HG02852 (cell line): ENCODE results near the gene CCT2.
"Not testable (repeated sequence)": the region's sequence is repeated elsewhere in the genome, so short reads cannot be mapped to it uniquely, and the experiment has no call there.

Experiments
- ATAC-seq: cut with Tn5 transposase; IDR thresholded peaks from one replicate; pipeline ENCODE4 v1.9.1; 2021; ENCODE audit warnings: mild to moderate bottlenecking, moderate library complexity; ENCODE audit not compliant: unreplicated experiment

CCT2 gene

DNA sequence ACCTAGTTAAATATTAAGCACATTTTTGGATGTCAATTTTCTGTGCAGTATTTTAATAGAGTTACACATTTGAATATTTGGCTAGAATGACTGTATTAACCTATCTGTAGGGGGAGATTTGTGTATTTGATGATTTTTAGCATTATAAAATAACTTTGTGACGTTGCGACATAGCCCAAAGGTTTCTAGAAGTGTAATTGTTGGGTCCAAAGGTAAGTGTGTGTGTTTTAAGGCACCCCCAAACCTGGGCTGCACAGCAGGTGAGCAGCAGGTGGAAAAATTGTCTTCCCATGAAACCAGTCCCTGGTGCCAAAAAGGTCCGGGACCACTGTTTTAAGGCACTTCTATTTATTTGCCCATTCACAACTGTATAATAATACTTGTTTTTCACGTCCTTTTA, 3.3 kb downstream of the CCT2 start:
- ATAC-seq = no peak

DNA sequence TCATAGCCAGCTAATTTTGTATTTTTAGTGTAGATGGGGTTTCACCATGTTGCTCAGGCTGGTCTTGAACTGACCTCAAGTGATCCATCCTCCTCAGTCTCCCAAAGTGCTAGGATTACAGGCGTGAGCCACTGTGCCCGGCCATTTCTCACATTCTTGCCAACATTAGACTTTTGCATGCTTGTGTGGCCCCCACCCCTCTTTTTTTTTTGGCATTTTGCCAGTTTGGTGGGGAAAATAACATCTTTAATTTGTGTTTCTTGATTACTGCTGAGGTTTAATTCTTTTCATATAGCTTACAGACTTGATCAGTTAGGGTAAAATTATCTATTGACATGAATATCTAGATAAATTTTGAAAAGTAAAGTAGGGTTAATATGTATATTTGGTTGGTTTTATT, 3.8 kb downstream of the CCT2 start:
- ATAC-seq = no peak

DNA sequence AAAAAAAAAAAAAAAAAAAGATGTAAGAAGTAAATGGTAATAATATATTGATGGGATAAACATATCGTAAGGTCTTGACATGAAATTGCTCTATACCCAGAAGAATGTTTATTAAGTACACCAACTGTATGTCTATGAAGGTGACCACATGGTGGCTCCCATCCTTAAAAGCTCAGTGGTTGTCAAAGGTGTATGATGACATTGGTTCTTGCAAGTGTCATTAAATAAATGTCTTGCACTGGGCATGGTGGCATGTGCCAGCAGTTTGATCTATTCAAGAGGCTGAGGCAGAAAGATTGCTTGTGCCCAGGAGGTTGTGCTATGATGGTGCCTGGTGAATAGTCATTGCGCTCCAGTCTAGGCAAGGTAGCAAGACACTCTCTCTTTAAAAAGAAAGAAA, 10.4 kb downstream of the CCT2 start:
- no peak for ATAC-seq

DNA sequence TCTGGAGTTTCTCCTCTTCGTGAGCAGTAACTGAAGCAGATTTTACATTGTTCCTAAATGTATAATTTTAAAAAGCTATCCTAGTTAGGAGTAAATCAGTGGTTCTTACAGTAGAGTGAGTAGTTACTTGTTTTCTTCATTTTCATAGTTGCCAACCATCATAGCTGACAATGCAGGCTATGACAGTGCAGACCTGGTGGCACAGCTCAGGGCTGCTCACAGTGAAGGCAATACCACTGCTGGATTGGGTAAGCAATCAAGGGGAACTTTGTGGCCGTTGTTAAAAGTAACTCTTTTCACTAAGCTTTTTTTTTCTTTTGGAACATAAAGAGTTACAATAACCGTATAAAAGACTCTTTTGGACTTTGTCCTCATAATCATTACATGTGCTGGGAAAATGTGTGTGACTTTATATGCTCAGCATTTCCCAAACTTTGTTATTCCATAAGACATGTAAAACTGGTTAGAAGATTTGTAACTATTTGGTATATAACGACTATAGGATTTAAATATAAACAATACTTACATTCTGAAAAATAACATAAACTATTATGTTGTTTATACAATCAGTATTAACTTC, 13.0 kb downstream of the CCT2 start:
- ATAC-seq = no peak

DNA sequence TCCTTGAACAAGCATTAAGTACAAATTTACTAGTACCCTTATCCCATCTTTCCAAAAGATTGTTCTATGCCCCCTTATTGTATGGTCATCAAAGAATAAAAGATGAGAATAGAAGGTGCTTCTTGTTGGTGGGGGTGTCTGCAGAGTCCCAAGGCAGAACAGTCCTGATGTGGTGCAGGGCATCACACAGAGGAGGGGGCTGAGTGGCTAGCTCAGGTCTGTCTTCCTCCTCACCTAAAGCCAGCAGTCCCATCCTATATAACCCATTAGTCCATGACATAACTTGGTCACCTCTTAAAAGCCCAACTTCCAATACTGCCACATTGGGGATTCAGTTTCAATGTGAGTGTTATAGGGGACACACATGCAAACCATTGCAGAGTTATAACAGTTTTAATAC, 15.5 kb downstream of the CCT2 start:
- no peak for ATAC-seq

DNA sequence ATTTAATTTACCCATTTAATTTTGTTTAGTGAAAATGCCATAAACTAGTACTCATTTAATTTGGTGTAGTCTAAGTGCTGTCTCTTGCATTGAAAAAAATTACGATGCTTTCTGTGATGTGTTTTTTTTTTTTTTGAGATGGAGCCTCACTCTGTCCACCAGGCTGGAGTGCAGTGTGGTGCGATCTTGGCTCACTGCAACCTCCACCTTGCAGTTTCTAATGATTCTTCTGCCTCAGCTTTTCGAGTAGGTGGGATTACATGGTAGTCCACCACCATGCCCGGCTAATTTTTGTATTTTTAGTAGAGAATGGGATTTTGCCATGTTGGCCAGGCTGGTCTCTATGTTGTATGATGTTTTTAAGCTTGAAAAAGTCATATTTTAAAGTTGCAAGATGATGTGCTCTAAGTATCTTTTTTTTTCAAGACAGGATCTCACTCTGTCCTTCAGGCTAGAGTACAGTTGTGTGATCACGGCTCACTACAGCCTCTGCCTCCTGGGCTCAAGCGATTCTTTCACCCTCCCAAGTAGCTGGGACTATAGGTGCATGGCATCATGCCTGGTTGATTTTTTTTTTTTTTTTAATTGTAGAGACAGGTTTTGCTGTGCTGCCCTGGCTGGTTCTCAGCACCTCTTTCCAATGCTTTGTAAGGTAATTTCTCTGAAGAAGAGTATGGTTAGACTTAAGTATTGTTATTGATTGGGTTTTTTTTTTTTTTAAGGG, 16.9 kb downstream of the CCT2 start:
- no peak for ATAC-seq

DNA sequence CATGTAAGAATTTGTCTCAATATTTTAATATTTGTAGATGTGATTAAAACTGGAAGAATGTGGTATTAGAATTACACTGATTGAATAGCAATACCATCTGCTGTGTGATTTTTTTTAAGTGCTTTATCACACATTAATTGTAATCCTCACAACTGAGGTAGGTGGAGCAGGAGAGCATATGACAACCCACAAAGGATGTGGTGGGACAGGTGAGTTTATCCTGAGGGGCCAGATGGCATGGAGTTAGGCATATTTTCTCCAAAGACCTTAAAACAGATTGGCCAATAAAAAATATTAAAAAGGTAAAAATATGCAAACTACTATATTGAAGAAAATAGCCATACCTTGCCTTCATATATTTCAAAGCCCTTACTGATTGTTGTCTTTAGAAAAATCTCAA, 17.7 kb downstream of the CCT2 start:
- ATAC-seq = no peak

DNA sequence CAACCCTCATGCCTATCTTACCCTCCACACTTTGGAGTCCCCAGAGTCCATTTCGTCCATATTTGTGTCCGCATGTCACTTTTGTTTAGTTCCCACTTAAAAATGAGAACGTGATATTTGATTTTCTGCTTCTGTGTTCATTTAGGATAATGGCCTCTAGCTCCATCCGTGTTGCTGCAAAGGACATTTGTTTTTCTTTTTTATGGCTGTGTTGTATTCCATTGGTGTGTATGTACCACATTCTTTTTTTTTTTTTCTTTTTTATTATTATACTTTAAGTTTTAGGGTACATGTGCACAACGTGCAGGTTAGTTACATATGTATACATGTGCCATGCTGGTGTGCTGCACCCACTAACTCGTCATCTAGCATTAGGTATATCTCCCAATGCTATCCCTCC, 18.3 kb downstream of the CCT2 start:
- not testable (repeated sequence) for ATAC-seq

DNA sequence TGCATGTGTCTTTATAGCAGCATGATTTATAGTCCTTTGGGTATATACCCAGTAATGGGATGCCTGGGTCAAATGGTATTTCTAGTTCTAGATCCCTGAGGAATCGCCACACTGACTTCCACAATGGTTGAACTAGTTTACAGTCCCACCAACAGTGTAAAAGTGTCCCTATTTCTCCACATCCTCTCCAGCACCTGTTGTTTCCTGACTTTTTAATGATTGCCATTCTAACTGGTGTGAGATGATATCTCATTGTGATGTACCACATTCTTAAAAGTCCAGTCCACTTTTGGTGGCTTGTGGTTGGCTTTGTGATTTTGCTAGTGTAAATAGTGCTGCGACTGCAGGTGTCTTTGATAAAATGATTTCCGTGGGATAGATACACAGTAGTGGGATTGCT, 19.0 kb downstream of the CCT2 start:
- not testable (repeated sequence) for ATAC-seq

DNA sequence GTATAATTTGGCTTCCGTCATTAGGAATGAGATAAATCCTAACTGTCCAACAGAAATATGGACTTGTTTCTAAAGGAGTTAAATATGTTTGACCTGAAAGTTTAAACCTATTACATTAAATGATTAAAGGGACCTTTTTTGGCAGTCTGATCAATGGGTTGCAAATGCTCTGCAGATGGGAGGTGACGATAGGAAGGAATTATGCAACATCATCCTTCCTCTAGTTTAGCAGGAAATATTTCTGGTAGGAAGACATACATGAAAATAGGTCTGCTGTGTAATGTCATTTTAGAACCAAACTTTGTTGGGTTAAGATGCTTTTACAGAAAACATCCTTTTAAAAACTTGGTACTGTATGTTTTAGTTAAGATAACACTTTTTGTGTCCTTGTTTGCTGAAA, 22.9 kb downstream of the CCT2 start:
- ATAC-seq = no peak

DNA sequence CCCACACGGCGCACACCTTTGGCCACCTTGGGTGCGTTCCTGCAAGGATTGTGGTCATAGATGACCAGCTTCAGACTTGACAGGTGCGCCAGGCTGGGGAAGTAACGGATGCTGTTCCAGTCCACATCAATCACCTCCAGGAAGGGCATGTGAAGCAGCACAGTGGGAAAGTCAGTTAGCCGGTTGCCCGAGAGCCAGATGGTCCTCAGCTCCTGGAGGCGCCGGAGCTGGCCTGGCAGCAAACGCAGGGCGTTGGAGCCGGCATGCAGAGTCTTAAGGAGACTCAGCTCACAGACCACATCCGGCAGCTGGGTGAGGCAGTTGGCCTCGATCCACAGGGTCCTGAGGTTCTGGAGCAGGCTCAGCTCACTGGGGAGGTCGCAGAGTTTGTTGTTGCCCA, 24.9 kb downstream of the CCT2 start:
- ATAC-seq = no peak

DNA sequence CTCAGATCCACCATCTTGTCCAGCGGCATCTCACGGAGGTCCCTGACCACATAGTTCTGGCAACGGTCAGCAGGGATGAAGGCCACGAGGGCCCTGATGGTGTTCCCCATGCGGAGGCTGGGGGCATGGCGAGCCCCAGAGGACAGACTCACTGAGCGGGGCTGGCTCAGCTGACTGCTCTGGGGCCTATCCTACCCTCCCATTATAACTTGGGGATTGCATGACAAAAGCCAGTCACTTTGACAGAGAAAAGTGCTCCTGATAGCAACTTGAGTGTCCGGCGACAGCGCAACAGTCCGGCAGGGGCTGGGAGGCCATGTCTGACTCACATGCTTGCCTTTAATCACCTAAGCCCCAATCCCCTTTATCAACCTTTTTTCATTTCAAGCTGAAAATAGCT, 25.5 kb downstream of the CCT2 start, which contains the start of gene LRRC10:
LRRC10 (minus strand) TSS at position 179 of the 400 bp plus-strand sequence; CDS start at position 110, 69 bp downstream.
- ATAC-seq = no peak

DNA sequence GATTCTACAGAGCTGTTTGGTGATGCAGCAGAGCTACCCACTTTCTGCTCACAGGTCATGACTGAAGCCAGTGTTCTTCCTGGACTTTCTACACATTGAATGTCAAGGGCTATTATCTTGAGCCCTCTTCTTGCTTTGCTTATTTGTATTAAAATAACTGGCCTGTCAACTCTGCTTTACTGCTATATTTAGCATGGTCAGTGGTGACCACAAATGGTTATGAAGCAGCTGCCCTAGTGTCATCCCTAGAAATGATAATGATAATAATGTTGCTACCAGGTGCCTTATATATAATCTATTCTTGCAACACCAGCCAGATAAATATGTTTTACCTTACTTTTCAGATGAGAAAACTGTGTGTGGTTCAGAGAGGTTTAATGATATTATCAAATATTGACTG, 28.1 kb downstream of the CCT2 start:
- no peak for ATAC-seq

DNA sequence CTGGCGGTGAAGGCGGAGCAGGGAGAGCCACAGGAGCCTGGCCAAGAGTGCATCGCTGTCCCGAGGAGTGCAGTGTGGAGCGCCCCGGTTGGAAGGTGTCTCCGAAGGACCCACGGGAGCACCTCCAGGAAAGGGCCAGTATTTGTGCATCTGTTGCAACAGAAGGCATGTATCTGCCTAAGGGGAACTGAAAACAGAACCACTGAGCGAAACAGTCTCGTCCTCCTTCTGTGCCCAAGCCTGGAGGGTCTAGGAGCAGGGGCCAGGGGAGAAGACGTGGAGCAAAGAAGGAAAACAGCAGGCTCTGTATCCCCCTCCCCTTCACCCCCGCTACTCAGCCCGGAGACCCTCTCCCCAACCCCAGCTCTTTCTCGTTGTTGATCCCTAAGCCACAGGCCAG, 30.8 kb downstream of the CCT2 start:
- no peak for ATAC-seq

DNA sequence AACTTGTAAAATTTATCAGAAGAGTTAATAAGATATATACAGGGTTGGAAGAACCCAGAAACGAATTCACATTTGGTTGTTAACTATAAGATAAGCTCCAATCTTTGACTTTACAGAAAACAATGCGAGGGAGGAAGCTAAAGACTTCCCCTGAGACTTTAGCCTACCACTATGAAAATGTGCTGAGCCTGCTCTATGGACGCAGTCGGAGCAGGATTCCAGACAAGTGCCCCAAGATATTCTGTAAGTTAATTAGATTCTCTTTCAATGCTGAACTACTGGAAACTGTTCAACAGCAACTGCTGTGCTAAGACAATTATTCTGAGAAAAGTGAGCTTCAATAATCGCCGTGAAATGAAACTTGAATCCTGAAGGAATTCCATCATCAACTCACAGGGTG, 33.8 kb downstream of the CCT2 start:
- no peak for ATAC-seq

DNA sequence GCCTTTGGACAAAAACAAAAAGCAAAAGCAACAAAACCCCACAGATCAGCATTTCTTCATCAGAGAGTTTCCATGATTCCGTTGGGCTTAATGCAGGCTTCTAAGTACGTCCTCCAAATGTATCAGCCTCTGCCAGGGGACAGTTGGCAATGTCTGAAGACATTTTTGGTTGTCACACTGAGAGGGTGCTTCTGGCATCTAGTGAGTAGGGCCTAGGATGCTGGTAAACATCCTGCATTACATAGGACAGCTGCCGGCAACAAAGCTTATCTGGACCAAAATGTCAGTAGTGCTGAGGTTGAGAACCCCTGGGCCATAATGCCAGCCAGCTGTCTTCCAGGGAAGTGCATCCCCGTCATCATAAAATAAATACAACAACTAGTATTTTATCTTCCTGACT, 34.8 kb downstream of the CCT2 start:
- ATAC-seq = no peak

DNA sequence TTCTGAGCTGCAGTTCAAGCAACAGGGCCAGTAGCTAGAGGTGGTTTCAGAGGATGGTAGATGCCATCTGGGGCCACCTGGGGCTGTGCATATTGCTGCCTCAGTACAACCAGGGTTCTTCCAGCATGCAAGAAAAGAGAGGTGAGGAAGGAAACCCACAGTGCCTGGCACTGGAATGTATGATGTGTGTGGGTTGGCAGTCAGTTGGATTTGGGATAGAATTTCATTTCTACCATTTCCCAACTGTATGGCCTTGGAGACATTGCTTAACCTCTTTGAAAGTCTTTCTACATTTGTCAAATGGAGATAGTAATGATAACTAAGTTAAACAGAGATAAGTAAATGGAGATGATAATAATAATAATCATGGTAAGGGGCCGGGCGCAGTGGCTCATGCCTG, 35.7 kb downstream of the CCT2 start:
- no peak for ATAC-seq

DNA sequence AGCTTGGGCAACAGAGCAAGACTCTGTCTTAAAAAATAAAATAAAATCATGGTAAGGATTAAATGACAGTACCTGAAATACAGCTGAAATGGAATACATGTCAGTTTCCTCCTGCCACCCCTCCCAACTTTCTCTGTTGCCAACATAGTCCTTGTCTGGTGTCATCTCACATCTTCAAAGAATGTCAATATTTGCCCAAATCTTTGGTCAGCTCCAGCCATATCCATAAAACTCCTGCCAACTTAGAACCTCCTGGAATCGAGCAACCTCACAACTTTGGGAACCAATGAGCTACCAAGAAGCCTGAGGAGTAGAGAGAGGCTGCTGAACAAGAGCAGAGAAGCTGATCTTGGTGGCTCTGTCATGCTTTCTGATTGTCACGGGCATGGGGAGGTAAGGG, 36.3 kb downstream of the CCT2 start:
- ATAC-seq = no peak

DNA sequence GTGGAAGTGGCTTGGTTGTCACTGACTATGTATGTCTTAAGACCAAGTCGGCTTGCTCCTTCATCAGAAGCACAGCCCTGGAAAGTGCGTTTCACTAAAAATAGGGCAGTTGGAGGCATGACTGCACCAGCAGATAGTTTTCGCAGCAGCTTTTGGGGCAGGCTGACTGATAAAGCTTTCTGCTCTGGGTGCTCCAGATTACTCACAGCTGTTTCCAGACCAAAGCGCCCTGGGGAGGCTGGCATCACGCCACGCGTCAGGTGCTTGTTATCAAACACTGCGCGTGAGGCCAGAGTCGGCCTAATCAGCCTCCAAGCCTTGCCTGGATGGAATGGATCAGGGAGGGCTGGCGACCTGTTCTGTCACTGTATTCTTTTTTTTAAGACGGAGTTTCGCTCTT, 38.7 kb downstream of the CCT2 start:
- no peak for ATAC-seq

DNA sequence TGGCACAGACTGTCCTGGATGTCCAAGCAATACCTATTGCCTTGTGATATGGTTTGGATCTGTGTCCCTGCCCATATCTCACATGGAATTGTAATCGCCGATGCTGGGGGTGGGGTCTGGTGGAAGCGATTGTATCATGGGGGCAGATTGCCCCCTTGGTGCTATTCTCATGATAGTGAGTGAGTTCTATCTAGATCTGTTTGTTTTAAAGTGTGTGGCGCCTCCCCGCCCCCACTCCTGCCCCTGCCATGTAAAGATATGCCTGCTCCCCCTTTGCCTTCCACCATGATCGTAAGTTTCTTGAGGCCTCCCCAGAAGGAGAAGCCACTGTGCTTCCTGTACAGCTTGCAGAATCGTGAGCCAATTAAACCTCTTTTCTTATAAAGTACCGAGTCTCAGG, 42.2 kb downstream of the CCT2 start:
- ATAC-seq = no peak

DNA sequence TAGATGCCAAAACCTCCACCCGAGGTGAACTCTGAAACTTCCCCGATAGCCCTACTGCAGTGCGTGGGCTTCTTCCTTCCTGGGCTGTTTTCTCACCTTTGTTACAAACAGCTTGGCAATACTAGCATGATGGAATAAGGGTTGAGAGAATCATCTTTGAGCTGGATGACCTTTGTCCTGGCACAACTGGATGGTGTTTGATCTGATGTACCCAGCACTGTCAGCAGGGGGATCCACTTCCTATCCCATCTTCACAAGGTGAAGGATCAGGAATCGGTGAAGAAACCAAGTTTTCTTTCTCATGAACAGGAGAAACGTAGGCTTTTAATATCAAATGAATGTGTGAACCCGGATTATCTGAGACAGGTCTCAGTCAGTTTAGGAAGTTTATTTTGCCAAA, 44.9 kb downstream of the CCT2 start:
- no peak for ATAC-seq

DNA sequence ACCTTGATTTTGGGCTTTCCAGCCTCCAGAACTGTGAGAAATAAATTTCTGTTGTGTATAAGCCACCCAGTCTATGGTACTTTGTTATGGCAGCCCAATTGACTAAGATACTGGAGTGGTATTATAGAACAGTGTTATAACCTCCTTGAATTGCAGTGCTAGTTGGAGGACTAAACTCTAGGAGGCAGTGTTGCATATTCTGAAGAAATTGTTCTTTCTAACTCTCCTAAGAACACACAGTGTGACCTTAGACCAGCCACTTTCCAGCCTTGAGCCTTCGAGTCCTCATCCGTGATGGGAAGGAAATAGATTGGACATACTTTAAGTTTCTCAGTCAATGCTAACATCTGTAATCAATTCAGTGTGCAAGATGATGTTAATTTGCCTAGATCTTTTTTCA, 47.8 kb downstream of the CCT2 start:
- ATAC-seq = no peak
